Right cardiac atrium (tissue), 5 donors: Measurements from ENCODE around the gene GADL1. TPM values are rescaled to one million over a fixed set of nuclear protein-coding genes. Genes with fewer than 3 reads are reported as not detected.

Source experiments
- ATAC-seq, 2 donors: fragments of 200-7000 bp; cut with Tn5 transposase; one replicate each; pipeline versions ENCODE4 v1.8.0 to v1.9.1; 2020; ENCODE audit warnings: moderate library complexity in 2 of 2, mild to moderate bottlenecking in 1 of 2
- DNase-seq, 3 donors: peaks; one replicate each; pipeline ENCODE4 v3.0.0-alpha.2; 2020
- H3K27ac ChIP-seq: one replicate; pipeline ENCODE4 v1.5.1; 2013; ENCODE audit warnings: mild to moderate bottlenecking, low read length, control low read depth, moderate library complexity
- H3K27me3 ChIP-seq: one replicate; pipeline ENCODE4 v1.6.1; 2013; ENCODE audit not compliant: control insufficient read depth, insufficient read depth
- H3K4me1 ChIP-seq: one replicate; pipeline ENCODE4 v1.6.1; 2013; ENCODE audit warnings: low read length; ENCODE audit not compliant: control insufficient read depth, insufficient read depth
- H3K4me3 ChIP-seq: one replicate; pipeline ENCODE4 v1.5.1; 2013; ENCODE audit warnings: low read length, control low read depth
- H3K9me3 ChIP-seq: one replicate; pipeline ENCODE4 v1.6.1; 2013; ENCODE audit warnings: low read length; ENCODE audit not compliant: control insufficient read depth
- WGBS: extraction: QIAGEN DNeasy Blood & Tissue Kit; methylation state at CpG from one replicate; pipeline ENCODE4 v1.1.7; 2013; 5-methylcytosine and 5-hydroxymethylcytosine counted together
- intact Hi-C, 4 donors: fragments of 100-400 bp; cut with DNase I; formaldehyde crosslinking; loops; one replicate each; pipeline versions ENCODE4 v1.11.0 to v1.14.0; 2022 to 2023
- polyA plus RNA-seq: library from polyadenylated mRNA; stranded (reverse); fragments of 200-250 nt; gene quantifications from one replicate; pipeline ENCODE4 v1.2.3, GENCODE V29; 2013
- total RNA-seq, 4 donors: library from RNA; stranded (reverse); fragmentation: NEBNext Ultra II Directional; extraction: Animal tissue kit (Norgen Biotek cat#: 25700); gene quantifications; one replicate each; pipeline ENCODE4 v1.2.1, GENCODE V29; 2021
- donor health status: healthy with polysubstance abuse.
- donor health status: DM: no; HTN: yes; CAD: no.
- donor health status: DM: no; HTN: no; CAD: no.
- donor health status: DM: no; HTN: yes; CAD: no; lungs with severe emphysema.
- donor health status: DM: yes; HTN: yes; CAD: no.

GADL1 gene
- total and polyA plus RNA-seq, 5 donors = not detected

DNA sequence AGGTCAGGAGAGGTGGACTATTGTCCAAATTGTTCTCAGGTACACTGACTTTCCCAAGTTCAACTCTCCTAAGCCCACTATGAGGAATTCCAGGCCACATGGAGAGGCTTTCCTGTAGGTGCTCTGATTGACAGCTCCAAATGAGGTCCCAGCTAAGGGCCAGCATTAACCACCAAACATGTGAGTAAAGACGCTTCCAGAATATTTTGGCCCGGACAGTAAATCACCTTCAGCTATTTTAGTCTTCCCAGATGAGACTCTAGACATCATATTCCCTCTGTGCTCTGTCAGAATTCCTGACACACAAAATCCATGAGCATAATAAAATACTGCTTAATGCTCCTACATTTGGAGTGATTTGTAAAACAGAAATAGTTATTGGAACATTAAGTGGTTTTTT is 152.6 kb downstream of the GADL1 start:
- Histone ChIP-seq H3K4me1 (no peaks in the 10 kb centered on the region), H3K4me3 (no peak overlapping the region), H3K27ac (no peak overlapping the region), H3K27me3 (no peaks in the 10 kb centered on the region), H3K9me3 (no peaks in the 10 kb centered on the region)
- intact Hi-C loops = loop anchor here in 1 of 4 donors (10.0 kb wide), 1 partner anchor 627 kb away; no protein-coding TSS in a partner anchor
- DNase-seq = no peak
- no peak for ATAC-seq
- 68% methylated on average over 2 of the region's 2 CpGs for WGBS

DNA sequence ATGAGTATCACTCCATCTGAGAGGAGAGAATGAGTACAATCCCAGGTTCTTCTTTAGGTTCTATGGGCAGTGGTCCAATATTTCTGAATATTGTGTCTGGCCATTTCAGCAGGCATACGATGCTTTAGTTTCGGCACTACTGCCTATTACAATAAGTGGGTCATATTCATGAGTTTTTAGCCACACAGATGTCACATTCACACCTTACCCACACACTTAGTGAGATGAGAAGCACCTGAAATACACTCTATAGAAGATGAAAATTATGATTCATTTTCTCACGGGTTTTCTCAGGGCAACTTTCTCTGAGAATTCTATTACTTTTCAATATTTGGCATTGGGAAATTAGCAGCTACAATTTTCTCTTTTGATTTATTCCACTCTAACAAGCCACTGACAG is 155.9 kb downstream of the GADL1 start:
- intact Hi-C loops = loop anchor here in 1 of 4 donors (10.0 kb wide), 1 partner anchor 424 kb away; no protein-coding TSS in a partner anchor
- no peak overlapping the region for H3K4me3 ChIP-seq
- no peaks in the 10 kb centered on the region for H3K27me3 ChIP-seq
- H3K4me1 ChIP-seq = peaks cover 2% of the 10 kb centered on the region
- WGBS = 99% methylated on average over 3 of the region's 3 CpGs
- H3K27ac ChIP-seq = no peak overlapping the region
- ATAC-seq (no peak), DNase-seq (no peak)
- no peaks in the 10 kb centered on the region for H3K9me3 ChIP-seq

DNA sequence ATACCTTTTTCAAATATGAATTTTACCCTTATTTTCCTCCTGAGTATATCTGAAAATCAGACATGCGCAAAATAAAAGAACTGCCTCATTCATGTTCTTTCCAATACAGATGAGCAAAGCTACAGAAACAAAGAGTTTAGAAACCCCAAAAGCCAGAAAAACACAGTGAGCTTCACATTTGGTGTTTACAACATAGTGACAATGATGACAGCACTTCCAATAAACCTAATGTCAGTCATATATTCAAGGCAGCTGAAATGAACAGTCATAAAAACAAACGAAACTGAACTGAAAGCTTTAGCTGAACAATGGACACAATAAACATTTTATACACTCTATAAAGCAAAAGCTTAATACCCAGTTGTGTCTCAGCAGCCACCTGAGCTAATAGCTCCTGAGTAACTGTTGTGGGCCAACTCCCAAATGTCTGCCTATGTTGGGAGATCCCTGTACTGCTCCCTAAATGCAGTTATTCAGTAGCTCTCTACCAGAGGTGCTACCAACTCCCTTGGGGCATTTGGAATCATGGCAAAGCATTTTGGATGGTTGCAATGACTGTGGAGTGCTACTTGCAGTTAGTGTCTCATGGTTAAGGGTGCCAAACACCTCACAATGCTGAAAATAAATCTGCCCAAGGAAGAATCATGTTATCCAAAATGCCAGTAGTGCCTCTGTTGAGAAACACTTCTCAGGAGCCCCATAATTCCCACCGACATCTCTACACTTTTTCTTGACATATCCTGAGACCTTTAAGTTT is 156.5 kb downstream of the GADL1 start:
- ATAC-seq (no peak), DNase-seq (no peak)
- 89% methylated on average over 3 of the region's 3 CpGs for WGBS
- H3K9me3 ChIP-seq = no peaks in the 10 kb centered on the region
- H3K4me1 ChIP-seq = peaks cover 2% of the 10 kb centered on the region
- no peak overlapping the region for H3K27ac ChIP-seq
- no peak overlapping the region for H3K4me3 ChIP-seq
- intact Hi-C loops = loop anchor here in 1 of 4 donors (10.0 kb wide), 1 partner anchor 423 kb away; no protein-coding TSS in a partner anchor
- H3K27me3 ChIP-seq = no peaks in the 10 kb centered on the region

- Histone ChIP-seq H3K4me1 (peaks cover 6% of the 10 kb centered on the region), H3K27me3 (no peaks in the 10 kb centered on the region), H3K27ac (no peak overlapping the region), H3K9me3 (no peaks in the 10 kb centered on the region), H3K4me3 (no peak overlapping the region)
- intact Hi-C loops = loop anchor here in 1 of 4 donors (10.0 kb wide), 1 partner anchor 419 kb away; no protein-coding TSS in a partner anchor
- 81% methylated on average over 2 of the region's 2 CpGs for WGBS
- no peak for ATAC-seq
- no peak for DNase-seq
Observed at GRCh38 chr3:30733696-30734095, 160.8 kb downstream of the GADL1 start.

DNA sequence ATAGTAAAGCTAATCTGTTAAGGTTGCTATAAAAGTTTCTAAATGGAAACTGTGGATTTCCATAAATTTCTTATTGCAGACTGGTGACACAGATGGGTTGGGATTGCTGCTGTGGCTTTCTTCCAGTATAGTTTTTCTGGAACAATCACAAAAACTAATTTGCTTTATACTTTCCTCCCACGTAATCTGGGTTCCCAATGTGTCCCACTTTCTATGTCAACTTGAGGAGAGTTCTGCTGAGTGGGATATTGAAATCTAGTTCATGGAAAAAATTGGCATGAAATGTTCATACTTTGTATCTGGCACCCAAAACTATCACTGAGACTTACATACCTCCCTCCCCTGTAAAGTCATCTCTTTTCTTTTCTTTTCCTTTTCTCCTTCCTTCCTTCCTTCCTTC is 161.3 kb downstream of the GADL1 start:
- intact Hi-C loops = loop anchor here in 1 of 4 donors (10.0 kb wide), 1 partner anchor 418 kb away; no protein-coding TSS in a partner anchor
- Histone ChIP-seq H3K9me3 (no peaks in the 10 kb centered on the region), H3K27me3 (no peaks in the 10 kb centered on the region), H3K27ac (no peak overlapping the region), H3K4me3 (no peak overlapping the region), H3K4me1 (peaks cover 6% of the 10 kb centered on the region)
- 62% methylated on average over 1 of the region's 1 CpG for WGBS
- no peak for ATAC-seq
- DNase-seq = no peak

- no peak for ATAC-seq
Observed at GRCh38 chr3:30730967-30731366, 163.5 kb downstream of the GADL1 start.

GRCh38 chr3:30729936-30730335 is 164.5 kb downstream of the GADL1 start:
- DNase-seq = no peak
- ATAC-seq = no peak
- no peak overlapping the region for H3K4me3 ChIP-seq
- H3K27me3 ChIP-seq = no peaks in the 10 kb centered on the region
- intact Hi-C loops = loop anchor here in 1 of 4 donors (10.0 kb wide), 1 partner anchor 415 kb away; no protein-coding TSS in a partner anchor
- H3K9me3 ChIP-seq = no peaks in the 10 kb centered on the region
- peaks cover 6% of the 10 kb centered on the region for H3K4me1 ChIP-seq
- H3K27ac ChIP-seq = no peak overlapping the region

More at GRCh38 chr3:30730967-30731366, 163.5 kb downstream of the GADL1 start:
- Histone ChIP-seq H3K27me3 (no peaks in the 10 kb centered on the region), H3K27ac (no peak overlapping the region), H3K9me3 (no peaks in the 10 kb centered on the region), H3K4me1 (peaks cover 6% of the 10 kb centered on the region), H3K4me3 (no peak overlapping the region)
- WGBS = 91% methylated on average over 3 of the region's 3 CpGs
- DNase-seq = no peak
- intact Hi-C loops = loop anchor here in 1 of 4 donors (10.0 kb wide), 1 partner anchor 416 kb away; no protein-coding TSS in a partner anchor

DNA sequence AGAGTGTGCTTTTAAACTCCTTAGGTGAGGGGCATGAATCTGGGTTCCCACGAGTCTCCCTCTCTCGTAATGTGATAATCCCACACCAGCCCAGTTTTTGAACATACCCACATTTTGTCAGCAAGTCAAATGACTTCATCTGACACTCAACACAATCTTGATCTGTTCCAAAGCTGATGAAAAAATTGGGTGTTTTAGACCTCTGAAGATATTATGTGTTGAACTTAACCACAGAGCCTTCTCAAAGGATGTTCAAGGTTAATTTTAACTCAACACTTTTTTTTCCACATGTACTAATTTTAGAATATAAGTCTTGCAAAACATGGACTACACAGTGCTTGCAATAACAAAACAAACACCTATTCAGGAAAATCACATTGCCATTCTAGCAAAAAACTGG is 164.9 kb downstream of the GADL1 start:
- WGBS = 61% methylated on average over 2 of the region's 2 CpGs
- no peaks in the 10 kb centered on the region for H3K9me3 ChIP-seq
- H3K27ac ChIP-seq = no peak overlapping the region
- ATAC-seq (no peak), DNase-seq (no peak)
- H3K4me3 ChIP-seq = no peak overlapping the region
- no peaks in the 10 kb centered on the region for H3K27me3 ChIP-seq
- peaks cover 6% of the 10 kb centered on the region for H3K4me1 ChIP-seq
- intact Hi-C loops = no loop called here

- DNase-seq (no peak), ATAC-seq (no peak)
- no peaks in the 10 kb centered on the region for H3K27me3 ChIP-seq
- H3K4me3 ChIP-seq = no peak overlapping the region
- WGBS = 99% methylated on average over 4 of the region's 4 CpGs
- intact Hi-C loops = no loop called here
- no peak overlapping the region for H3K27ac ChIP-seq
- H3K9me3 ChIP-seq = no peaks in the 10 kb centered on the region
- H3K4me1 ChIP-seq = peaks cover 4% of the 10 kb centered on the region
Observed at GRCh38 chr3:30728143-30728542, 166.3 kb downstream of the GADL1 start.

DNA sequence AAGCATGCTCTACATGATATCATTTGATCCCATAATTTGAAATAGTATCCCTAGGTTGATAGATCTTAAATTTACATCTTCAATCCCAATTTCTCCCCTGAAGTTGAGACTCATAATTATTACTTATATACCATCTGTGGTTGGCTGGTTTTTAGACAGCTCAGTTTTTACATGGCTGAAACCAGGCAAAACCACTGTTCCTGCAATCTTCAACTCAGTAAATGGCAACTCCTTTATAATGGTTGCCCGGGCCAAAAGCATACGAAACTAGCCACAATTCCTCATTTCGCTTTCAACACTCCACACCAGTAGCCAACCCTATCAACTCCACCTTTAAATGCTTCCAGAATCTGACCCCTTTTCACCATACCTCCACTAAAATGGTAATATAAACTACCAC is 169.6 kb downstream of the GADL1 start:
- 96% methylated on average over 3 of the region's 3 CpGs for WGBS
- DNase-seq (no peak), ATAC-seq (no peak)
- Histone ChIP-seq H3K4me1 (peaks cover 2% of the 10 kb centered on the region), H3K9me3 (no peaks in the 10 kb centered on the region), H3K27me3 (no peaks in the 10 kb centered on the region), H3K27ac (no peak overlapping the region), H3K4me3 (no peak overlapping the region)
- intact Hi-C loops = no loop called here

DNA sequence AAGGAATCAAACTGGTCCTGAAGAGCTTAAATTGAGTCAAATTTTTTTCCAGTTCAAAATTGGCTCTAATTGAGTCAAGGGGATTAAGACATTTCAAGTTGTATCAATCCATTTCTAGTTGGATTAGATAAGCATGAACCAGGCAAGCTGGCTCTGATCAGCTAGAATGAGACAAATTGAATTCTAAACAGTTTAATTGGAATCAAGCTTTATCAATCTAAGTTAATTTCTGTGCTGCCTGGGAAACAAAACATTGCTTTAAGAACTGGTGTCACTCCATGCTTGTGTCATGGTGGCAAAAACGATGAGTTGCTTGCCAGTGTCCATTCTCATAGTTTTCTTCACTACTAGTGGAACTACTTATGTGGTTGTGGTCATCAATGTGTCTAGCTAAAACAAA is 171.2 kb downstream of the GADL1 start:
- no peak overlapping the region for H3K27ac ChIP-seq
- ATAC-seq (no peak), DNase-seq (no peak)
- H3K27me3 ChIP-seq = no peaks in the 10 kb centered on the region
- intact Hi-C loops = no loop called here
- WGBS = 88% methylated on average over 1 of the region's 1 CpG
- no peaks in the 10 kb centered on the region for H3K4me1 ChIP-seq
- no peaks in the 10 kb centered on the region for H3K9me3 ChIP-seq
- no peak overlapping the region for H3K4me3 ChIP-seq
